Colonic mucosa (tissue), 4 donors: ENCODE results near the gene TXNDC9. TPM values are rescaled to one million over a fixed set of nuclear protein-coding genes. Genes with fewer than 3 reads are reported as not detected.
"Not testable (repeated sequence)": the region's sequence is repeated elsewhere in the genome, so short reads cannot be mapped to it uniquely, and the experiment has no call there.

Experiments used
- DNase-seq: peaks from one replicate; pipeline ENCODE4 v3.0.0-alpha.2; 2020
- H3K27ac ChIP-seq: fragments of 200-600 bp; one replicate; pipeline ENCODE4 v1.8.0; 2021
- H3K27me3 ChIP-seq: fragments of 200-600 bp; one replicate; pipeline ENCODE4 v1.8.0; 2021
- H3K36me3 ChIP-seq: fragments of 200-600 bp; one replicate; pipeline ENCODE4 v1.8.0; 2021
- H3K4me1 ChIP-seq: fragments of 200-600 bp; one replicate; pipeline ENCODE4 v1.8.0; 2021; ENCODE audit warnings: mild to moderate bottlenecking
- H3K4me3 ChIP-seq: fragments of 200-600 bp; one replicate; pipeline ENCODE4 v1.8.0; 2021
- H3K9ac ChIP-seq, 2 donors: one replicate each; pipeline ENCODE4 v1.7.0; 2013; ENCODE audit warnings: control low read depth in 2 of 2, low read depth in 2 of 2, low read length in 2 of 2
- H3K9me3 ChIP-seq: fragments of 200-600 bp; one replicate; pipeline ENCODE4 v1.8.0; 2021
- CTCF ChIP-seq: fragments of 200-600 bp; IDR thresholded peaks from one replicate; pipeline ENCODE4 v1.8.0; 2022; ENCODE audit warnings: antibody characterized with exemption, mild to moderate bottlenecking
- intact Hi-C: fragments of 100-400 bp; cut with DNase I; formaldehyde crosslinking; loops from one replicate; pipeline ENCODE4 v1.14.1; 2022
- total RNA-seq, 2 donors: library from RNA; stranded (reverse); fragmentation: NEBNext Ultra II Directional in 1 of 2; extraction: Animal tissue kit (Norgen Biotek cat#: 25700) in 1 of 2; gene quantifications; one replicate each; pipeline ENCODE4 v1.2.1, GENCODE V29; 2021
- donor health status: healthy.
- donor health status: DM: no; HTN: no; CAD: no.
- donor health status: DM: no; HTN: no; CAD: no.

Gene TXNDC9
- total RNA-seq, 2 donors from 2014 or later: 25.9 to 26.2 TPM

DNA sequence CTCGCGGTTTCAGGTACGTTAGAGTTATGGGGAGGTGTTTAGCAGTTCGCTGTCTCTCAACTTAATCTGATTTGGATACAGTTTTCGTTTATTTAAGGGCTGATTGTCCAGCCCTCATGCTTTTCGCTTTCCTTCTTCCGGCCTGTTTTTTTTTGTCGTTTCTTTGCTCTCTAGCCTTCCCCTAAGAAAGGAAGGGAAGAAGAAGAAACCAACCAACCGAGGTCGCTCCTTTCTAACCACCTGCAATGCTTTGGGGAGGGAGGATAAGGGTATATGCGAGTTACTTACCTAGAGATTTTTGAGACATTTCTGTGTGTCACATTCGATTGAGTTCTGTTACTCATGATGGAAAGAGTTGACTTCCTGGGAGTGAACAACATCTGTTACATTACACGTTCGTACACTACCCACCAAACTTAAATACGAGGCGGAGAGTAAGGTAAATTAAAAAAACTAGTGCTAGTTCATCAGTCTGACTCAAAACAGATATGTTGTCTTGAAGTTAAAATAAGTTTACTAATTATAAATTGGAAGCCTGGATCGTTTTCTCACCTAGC, 2.0 kb upstream of the TXNDC9 start:
- intact Hi-C loops: loop anchor here (5.0 to 10.0 kb wide), 2 partner anchors 153 to 154 kb away; partner anchors contain the start of genes MITD1, MRPL30 and REV1
- H3K9ac ChIP-seq: peak overlapping the region; percentile 89 to 92
- no peaks in the 10 kb centered on the region for H3K9me3 ChIP-seq
- H3K4me3 ChIP-seq: peak overlapping the region; percentile 95
- H3K27ac ChIP-seq: peak overlapping the region; percentile 91
- H3K36me3 ChIP-seq: no peaks in the 10 kb centered on the region
- peaks cover 11% of the 10 kb centered on the region for H3K4me1 ChIP-seq
- DNase-seq: no peak
- H3K27me3 ChIP-seq: no peaks in the 10 kb centered on the region
- no peak for TF ChIP-seq CTCF

GRCh38 chr2:99337113-99338028, 1.2 kb upstream of the TXNDC9 start, which contains the start of gene EIF5B:
Gene EIF5B (plus strand): TSS chr2:99337389. CDS start chr2:99337555, 166 bp downstream.
- H3K9ac ChIP-seq: peak within 1 kb of the TSS; percentile 89 to 92
- intact Hi-C loops: loop anchor here (5.0 to 10.0 kb wide), 2 partner anchors 153 to 155 kb away; partner anchors contain the start of genes MITD1, MRPL30 and REV1
- peak; percentile 97 for DNase-seq

GRCh38 chr2:99336804-99337112, 625 bp upstream of the TXNDC9 start:
- intact Hi-C loops: loop anchor here (5.0 to 10.0 kb wide), 2 partner anchors 152 to 156 kb away; partner anchors contain the start of genes MITD1, MRPL30 and REV1
- H3K36me3 ChIP-seq: peaks cover 6% of the 10 kb centered on the region
- no peaks in the 10 kb centered on the region for H3K27me3 ChIP-seq
- H3K27ac ChIP-seq: peak overlapping the region; percentile 91
- H3K9ac ChIP-seq: peak overlapping the region; percentile 38 to 92
- peak; percentile 32 for DNase-seq
- H3K4me1 ChIP-seq: peaks cover 11% of the 10 kb centered on the region
- peak overlapping the region; percentile 95 for H3K4me3 ChIP-seq
- H3K9me3 ChIP-seq: no peaks in the 10 kb centered on the region
- TF ChIP-seq CTCF: no peak

More at GRCh38 chr2:99337113-99338028, 1.2 kb upstream of the TXNDC9 start, which contains the start of gene EIF5B:
- Histone ChIP-seq H3K9me3 (no peaks in the 10 kb centered on the region), H3K27me3 (no peaks in the 10 kb centered on the region), H3K4me1 (peaks cover 11% of the 10 kb centered on the region), H3K36me3 (peaks cover 2% of the 10 kb centered on the region), H3K4me3 (peak within 1 kb of the TSS; percentile 95), H3K27ac (peak within 1 kb of the TSS; percentile 91)
- peak; percentile 57 for TF ChIP-seq CTCF

- Histone ChIP-seq H3K36me3 (peaks cover 10% of the 10 kb centered on the region), H3K27ac (no peak overlapping the region), H3K4me1 (no peaks in the 10 kb centered on the region), H3K9ac (no peak overlapping the region), H3K4me3 (no peak overlapping the region), H3K9me3 (no peaks in the 10 kb centered on the region), H3K27me3 (no peaks in the 10 kb centered on the region)
- intact Hi-C loops: no loop called here
- no peak for DNase-seq
- no peak for TF ChIP-seq CTCF
Measured at GRCh38 chr2:99325384-99325783, 10.7 kb downstream of the TXNDC9 start.

DNA sequence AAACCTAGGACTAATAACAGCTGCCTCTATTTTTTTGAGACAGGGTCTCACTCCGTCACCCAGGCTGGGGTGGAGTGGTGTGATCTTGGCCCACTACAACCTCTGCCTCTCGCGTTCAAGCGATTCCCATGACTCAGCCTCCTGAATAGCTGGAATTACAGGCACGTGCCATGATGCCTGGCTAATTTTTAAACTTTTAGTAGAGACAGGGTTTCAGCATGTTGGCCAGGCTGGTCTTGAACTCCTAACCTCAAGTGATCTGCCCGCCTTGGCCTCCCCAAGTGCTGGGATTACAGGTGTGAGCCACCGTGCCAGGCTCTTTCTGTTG, 18.3 kb downstream of the TXNDC9 start:
- H3K9ac ChIP-seq, H3K27ac ChIP-seq, H3K36me3 ChIP-seq, H3K9me3 ChIP-seq, intact Hi-C loops, H3K4me1 ChIP-seq, H3K4me3 ChIP-seq, DNase-seq, H3K27me3 ChIP-seq: not testable (repeated sequence)
